ENCODE results near the gene CCDC34.

Gene CCDC34

DNA sequence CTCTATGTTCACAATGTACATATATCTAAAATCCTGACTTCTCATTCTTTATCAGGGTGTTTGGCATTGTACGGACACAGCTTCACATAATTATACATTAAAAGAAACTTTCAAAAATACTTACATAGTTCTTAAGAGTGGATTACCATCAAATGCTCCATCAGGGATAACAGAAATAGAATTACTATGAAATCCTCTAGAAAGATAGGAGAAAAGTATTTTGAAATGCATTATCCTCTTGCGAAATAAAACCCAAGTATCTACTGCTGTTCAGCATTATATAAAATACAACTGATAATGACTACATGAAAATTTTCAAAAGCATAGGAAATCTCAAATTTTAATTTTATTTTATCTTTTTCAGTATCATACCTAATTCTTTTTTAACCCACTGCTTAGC, 17.8 kb upstream of the CCDC34 start:
- no peak overlapping the region for H3K27ac ChIP-seq
- H3K27me3 ChIP-seq (ENCODE audit: control insufficient read depth, insufficient read depth, low read length) = no peaks in the 10 kb centered on the region
- H3K79me2 ChIP-seq = no peaks in the 10 kb centered on the region
- H3K9me3 ChIP-seq (ENCODE audit: control insufficient read depth, low read length) = no peaks in the 10 kb centered on the region
- H3K9ac ChIP-seq = no peak overlapping the region
- H3K4me1 ChIP-seq = no peaks in the 10 kb centered on the region
- no peak overlapping the region for H3K4me3 ChIP-seq (ENCODE audit: low read depth, low read length)
- no peak overlapping the region for H3K4me2 ChIP-seq (ENCODE audit: low read length)
- TF ChIP-seq, protein P1, sequence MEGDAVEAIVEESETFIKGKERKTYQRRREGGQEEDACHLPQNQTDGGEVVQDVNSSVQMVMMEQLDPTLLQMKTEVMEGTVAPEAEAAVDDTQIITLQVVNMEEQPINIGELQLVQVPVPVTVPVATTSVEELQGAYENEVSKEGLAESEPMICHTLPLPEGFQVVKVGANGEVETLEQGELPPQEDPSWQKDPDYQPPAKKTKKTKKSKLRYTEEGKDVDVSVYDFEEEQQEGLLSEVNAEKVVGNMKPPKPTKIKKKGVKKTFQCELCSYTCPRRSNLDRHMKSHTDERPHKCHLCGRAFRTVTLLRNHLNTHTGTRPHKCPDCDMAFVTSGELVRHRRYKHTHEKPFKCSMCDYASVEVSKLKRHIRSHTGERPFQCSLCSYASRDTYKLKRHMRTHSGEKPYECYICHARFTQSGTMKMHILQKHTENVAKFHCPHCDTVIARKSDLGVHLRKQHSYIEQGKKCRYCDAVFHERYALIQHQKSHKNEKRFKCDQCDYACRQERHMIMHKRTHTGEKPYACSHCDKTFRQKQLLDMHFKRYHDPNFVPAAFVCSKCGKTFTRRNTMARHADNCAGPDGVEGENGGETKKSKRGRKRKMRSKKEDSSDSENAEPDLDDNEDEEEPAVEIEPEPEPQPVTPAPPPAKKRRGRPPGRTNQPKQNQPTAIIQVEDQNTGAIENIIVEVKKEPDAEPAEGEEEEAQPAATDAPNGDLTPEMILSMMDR (IDR thresholded peaks at IDR 0.05) = no peak
- no peak overlapping the region for H2AFZ ChIP-seq
- no peaks in the 10 kb centered on the region for H3K36me3 ChIP-seq (ENCODE audit: control insufficient read depth, insufficient read depth, low read length)

DNA sequence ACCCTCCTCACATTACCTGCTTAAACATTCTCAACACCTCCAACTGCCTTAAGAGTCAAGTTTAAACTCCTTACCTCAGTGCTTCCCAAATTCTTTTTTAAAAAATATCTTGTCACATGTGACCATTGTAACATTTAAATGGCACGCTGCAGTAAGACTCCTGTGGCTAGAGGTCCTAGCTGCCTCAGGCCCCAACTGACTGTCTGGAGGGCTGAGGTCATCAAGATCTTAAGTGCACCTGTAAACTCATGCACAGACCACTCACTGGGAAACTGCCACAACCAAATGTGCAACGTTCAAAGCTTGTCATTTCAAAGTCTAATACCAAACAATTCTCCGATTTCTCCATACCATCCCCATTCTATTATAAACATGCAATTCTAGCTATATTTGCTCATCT, 16.4 kb upstream of the CCDC34 start:
- TF ChIP-seq, protein P1 (IDR thresholded peaks at IDR 0.05) = no peak
- H2AFZ ChIP-seq = no peak overlapping the region
- H3K79me2 ChIP-seq = no peaks in the 10 kb centered on the region
- H3K36me3 ChIP-seq (ENCODE audit: control insufficient read depth, insufficient read depth, low read length) = no peaks in the 10 kb centered on the region
- no peaks in the 10 kb centered on the region for H3K27me3 ChIP-seq (ENCODE audit: control insufficient read depth, insufficient read depth, low read length)
- no peaks in the 10 kb centered on the region for H3K4me1 ChIP-seq
- H3K9me3 ChIP-seq (ENCODE audit: control insufficient read depth, low read length) = no peaks in the 10 kb centered on the region
- no peak overlapping the region for H3K27ac ChIP-seq
- no peak overlapping the region for H3K4me3 ChIP-seq (ENCODE audit: low read depth, low read length)
- H3K4me2 ChIP-seq (ENCODE audit: low read length) = no peak overlapping the region
- no peak overlapping the region for H3K9ac ChIP-seq

DNA sequence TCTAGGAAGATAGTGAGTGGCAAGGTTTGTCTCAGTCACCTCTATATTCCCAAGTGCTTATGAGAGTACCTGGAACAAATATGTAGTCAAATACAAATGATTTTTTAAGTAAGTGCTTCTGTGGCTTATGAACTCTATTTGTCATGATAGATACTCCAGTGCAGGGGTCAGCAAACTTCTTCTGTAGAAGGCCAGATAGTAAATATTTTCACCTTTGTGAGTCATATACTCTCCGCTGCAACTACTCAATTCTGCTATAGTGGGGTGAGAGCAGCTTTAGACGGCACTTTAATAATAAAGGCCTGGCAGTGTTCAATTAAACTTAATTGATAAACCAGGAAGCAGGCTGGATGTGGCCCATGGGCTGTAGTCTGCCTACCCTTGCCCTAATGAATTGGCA, 12.4 kb upstream of the CCDC34 start:
- H3K9ac ChIP-seq = no peak overlapping the region
- H3K79me2 ChIP-seq = no peaks in the 10 kb centered on the region
- H3K4me3 ChIP-seq (ENCODE audit: low read depth, low read length) = no peak overlapping the region
- H3K36me3 ChIP-seq (ENCODE audit: control insufficient read depth, insufficient read depth, low read length) = no peaks in the 10 kb centered on the region
- H3K27ac ChIP-seq = no peak overlapping the region
- H3K4me2 ChIP-seq (ENCODE audit: low read length) = no peak overlapping the region
- no peak overlapping the region for H2AFZ ChIP-seq
- no peaks in the 10 kb centered on the region for H3K4me1 ChIP-seq
- H3K9me3 ChIP-seq (ENCODE audit: control insufficient read depth, low read length) = no peaks in the 10 kb centered on the region
- no peaks in the 10 kb centered on the region for H3K27me3 ChIP-seq (ENCODE audit: control insufficient read depth, insufficient read depth, low read length)
- TF ChIP-seq, protein P1 (IDR thresholded peaks at IDR 0.05) = no peak

DNA sequence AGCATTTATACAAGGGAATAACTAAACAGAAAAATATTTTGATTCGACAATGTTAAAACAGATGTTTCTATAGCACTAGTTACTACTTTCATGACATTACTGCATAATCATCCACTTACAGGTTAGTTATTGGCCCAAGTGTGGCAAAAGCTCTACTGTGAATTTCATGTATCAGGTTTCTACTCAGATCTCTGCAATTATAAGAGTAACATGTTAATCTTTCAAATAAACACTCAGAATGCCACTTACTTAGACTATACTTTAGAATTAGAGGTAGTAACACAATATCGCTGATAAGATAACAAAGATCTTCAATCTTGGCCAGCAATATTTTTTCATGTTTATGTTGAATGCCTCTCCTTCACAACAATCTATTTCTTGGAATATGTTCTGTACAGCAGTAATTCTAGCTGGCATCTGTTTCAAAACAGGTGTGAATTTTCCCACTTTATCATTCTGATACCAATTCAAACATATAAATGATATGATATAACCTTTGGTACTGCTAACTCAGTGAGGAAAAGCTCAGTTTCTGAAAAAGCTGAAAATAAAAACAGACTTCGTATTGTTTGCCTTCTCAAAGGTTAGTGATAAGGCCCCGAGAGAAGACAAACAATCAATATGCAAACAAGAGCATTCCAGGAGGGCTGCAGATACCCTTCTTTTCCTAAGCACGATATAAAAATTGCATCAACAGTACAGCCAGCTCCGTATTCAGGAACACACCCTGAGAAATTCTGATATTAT, 11.0 kb upstream of the CCDC34 start:
- Histone ChIP-seq H3K27ac (no peak overlapping the region), H3K36me3 (ENCODE audit: control insufficient read depth, insufficient read depth, low read length) (no peaks in the 10 kb centered on the region)

More for the DNA sequence above, 11.0 kb upstream of the CCDC34 start:
- no peak overlapping the region for H2AFZ ChIP-seq
- no peak overlapping the region for H3K9ac ChIP-seq
- H3K4me3 ChIP-seq (ENCODE audit: low read depth, low read length) = no peak overlapping the region
- no peaks in the 10 kb centered on the region for H3K4me1 ChIP-seq
- H3K9me3 ChIP-seq (ENCODE audit: control insufficient read depth, low read length) = no peaks in the 10 kb centered on the region
- no peaks in the 10 kb centered on the region for H3K79me2 ChIP-seq
- no peak overlapping the region for H3K4me2 ChIP-seq (ENCODE audit: low read length)
- no peaks in the 10 kb centered on the region for H3K27me3 ChIP-seq (ENCODE audit: control insufficient read depth, insufficient read depth, low read length)
- TF ChIP-seq, protein P1 (IDR thresholded peaks at IDR 0.05) = no peak

Measured in parathyroid adenoma (tissue), 2 donors.